Activated CD4-positive, alpha-beta T cell treated with anti-CD3 and anti-CD28 coated beads for 36 hours (primary cell): Measurements from ENCODE around the gene SLC25A42. TPM values are rescaled to one million over a fixed set of nuclear protein-coding genes. Genes with fewer than 3 reads are reported as not detected.
A peak's percentile ranks its signal among the peaks of the same experiment; 100 is the strongest.
"Not testable (repeated sequence)": the region's sequence is repeated elsewhere in the genome, so short reads cannot be mapped to it uniquely, and the experiment has no call there.

Source experiments
- ATAC-seq: fragments of 200-7000 bp; cut with Tn5 transposase; one replicate; pipeline ENCODE4 v1.10.0; 2021; ENCODE audit warnings: mild to moderate bottlenecking, moderate library complexity
- CTCF ChIA-PET: fragments of 350-600 bp; sonication (Branson Sonifier 250); formaldehyde crosslinking; loops from one replicate; lab custom pipeline; 2021; ENCODE audit warnings: antibody characterized with exemption; lab: Charles Lee
- POLR2A ChIA-PET: fragments of 350-600 bp; sonication (Branson Sonifier 250); formaldehyde crosslinking; loops from one replicate; lab custom pipeline; 2021; ENCODE audit warnings: antibody characterized with exemption, inconsistent platforms; lab: Charles Lee
- DNase-seq: peaks from one replicate; pipeline ENCODE4 v3.0.0-alpha.2; 2020
- H3K27ac Mint-ChIP-seq: one replicate; pipeline ENCODE4 v1.8.0; 2021; ENCODE audit warnings: mixed read lengths
- H3K27me3 Mint-ChIP-seq: one replicate; pipeline ENCODE4 v1.8.0; 2021; ENCODE audit warnings: mixed read lengths
- H3K36me3 Mint-ChIP-seq: one replicate; pipeline ENCODE4 v1.8.0; 2021; ENCODE audit warnings: low read depth, mixed read lengths
- H3K4me1 Mint-ChIP-seq: one replicate; pipeline ENCODE4 v1.8.0; 2021; ENCODE audit warnings: mixed read lengths
- H3K4me3 Mint-ChIP-seq: one replicate; pipeline ENCODE4 v1.8.0; 2021; ENCODE audit warnings: mild to moderate bottlenecking, moderate library complexity, mixed read lengths
- H3K9me3 Mint-ChIP-seq: one replicate; pipeline ENCODE4 v1.8.0; 2021; ENCODE audit warnings: low read depth, mixed read lengths
- intact Hi-C, 2 experiments: fragments of 100-400 bp; cut with DNase I in 1 of 2; cut with micrococcal nuclease in 1 of 2; formaldehyde crosslinking; loops; one replicate each; pipeline versions ENCODE4 v1.14.2 to v1.15.1; 2022 to 2024; cut with DNase I, micrococcal nuclease
- total RNA-seq, 2 experiments: library from RNA; stranded (reverse); gene quantifications; one replicate each; pipeline ENCODE4 v1.2.3, GENCODE V29; 2021

SLC25A42 gene
- total RNA-seq, 2 experiments from 2014 or later, result 10.4 to 10.6 TPM

GRCh38 chr19:19096641-19097627, 33.1 kb downstream of the SLC25A42 start:
- ATAC-seq, result no peak
- H3K27me3 Mint-ChIP-seq, result no peaks in the 10 kb centered on the region
- H3K27ac Mint-ChIP-seq, result no peak overlapping the region
- ChIA-PET CTCF (no interaction called here), POLR2A (no interaction called here)
- no peaks in the 10 kb centered on the region for H3K4me1 Mint-ChIP-seq
- intact Hi-C loops, result no loop called here
- H3K36me3 Mint-ChIP-seq, result peaks cover 9% of the 10 kb centered on the region
- H3K4me3 Mint-ChIP-seq, result no peak overlapping the region
- no peak for DNase-seq
- H3K9me3 Mint-ChIP-seq, result no peaks in the 10 kb centered on the region

- ATAC-seq, result no peak
- H3K9me3 Mint-ChIP-seq, result no peaks in the 10 kb centered on the region
- ChIA-PET POLR2A (no interaction called here), CTCF (interaction anchor here (1.4 kb wide), 1 partner anchor 33 kb away, joined by 4 read pairs; no protein-coding TSS in a partner anchor)
- DNase-seq, result no peak
- intact Hi-C loops, result no loop called here
- peaks cover 9% of the 10 kb centered on the region for H3K36me3 Mint-ChIP-seq
- H3K27me3 Mint-ChIP-seq, result no peaks in the 10 kb centered on the region
- no peak overlapping the region for H3K4me3 Mint-ChIP-seq
- H3K4me1 Mint-ChIP-seq, result no peaks in the 10 kb centered on the region
- H3K27ac Mint-ChIP-seq, result no peak overlapping the region
Observed at GRCh38 chr19:19098084-19098702, 34.4 kb downstream of the SLC25A42 start.

- H3K27me3 Mint-ChIP-seq, result no peaks in the 10 kb centered on the region
Observed at GRCh38 chr19:19098703-19099632, 35.2 kb downstream of the SLC25A42 start.

DNA sequence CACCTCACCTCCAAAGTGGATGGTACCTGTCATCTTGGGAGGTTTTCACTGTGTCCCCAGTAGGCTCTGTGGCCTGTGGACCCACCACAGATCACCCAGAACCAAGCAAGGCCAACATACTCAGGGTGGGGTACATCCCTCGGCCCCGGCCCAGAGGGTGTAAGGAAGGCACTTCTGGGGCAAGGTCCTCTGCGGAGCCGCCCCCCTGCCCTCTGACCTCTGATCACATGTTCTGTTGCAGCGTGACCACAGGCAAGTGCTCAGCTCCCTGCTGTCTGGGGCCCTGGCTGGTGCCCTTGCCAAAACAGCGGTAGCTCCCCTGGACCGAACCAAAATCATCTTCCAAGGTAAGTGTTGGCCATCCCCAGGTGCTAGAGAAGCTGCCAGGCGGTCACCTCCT, 37.7 kb downstream of the SLC25A42 start:
- H3K9me3 Mint-ChIP-seq, result no peaks in the 10 kb centered on the region
- POLR2A ChIA-PET, result no interaction called here
- no peak for ATAC-seq

More at GRCh38 chr19:19098703-19099632, 35.2 kb downstream of the SLC25A42 start:
- Mint-ChIP-seq H3K4me1 (no peaks in the 10 kb centered on the region), H3K27ac (no peak overlapping the region), H3K4me3 (no peak overlapping the region), H3K9me3 (no peaks in the 10 kb centered on the region), H3K36me3 (peaks cover 9% of the 10 kb centered on the region)
- no peak for DNase-seq
- intact Hi-C loops, result no loop called here
- ChIA-PET POLR2A (no interaction called here), CTCF (interaction anchor here (1.4 kb wide), 1 partner anchor 34 kb away, joined by 4 read pairs; no protein-coding TSS in a partner anchor)
- no peak for ATAC-seq

GRCh38 chr19:19102566-19102965, 38.8 kb downstream of the SLC25A42 start:
- H3K27me3 Mint-ChIP-seq, H3K27ac Mint-ChIP-seq, H3K9me3 Mint-ChIP-seq, H3K4me1 Mint-ChIP-seq, intact Hi-C loops, H3K36me3 Mint-ChIP-seq, DNase-seq, CTCF ChIA-PET, ATAC-seq, POLR2A ChIA-PET, H3K4me3 Mint-ChIP-seq: not testable (repeated sequence)

More for the DNA sequence above, 37.7 kb downstream of the SLC25A42 start:
- peaks cover 9% of the 10 kb centered on the region for H3K36me3 Mint-ChIP-seq
- no peaks in the 10 kb centered on the region for H3K4me1 Mint-ChIP-seq
- no peak overlapping the region for H3K4me3 Mint-ChIP-seq
- intact Hi-C loops, result no loop called here
- DNase-seq, result no peak
- no peaks in the 10 kb centered on the region for H3K27me3 Mint-ChIP-seq
- H3K27ac Mint-ChIP-seq, result no peak overlapping the region
- CTCF ChIA-PET, result no interaction called here

DNA sequence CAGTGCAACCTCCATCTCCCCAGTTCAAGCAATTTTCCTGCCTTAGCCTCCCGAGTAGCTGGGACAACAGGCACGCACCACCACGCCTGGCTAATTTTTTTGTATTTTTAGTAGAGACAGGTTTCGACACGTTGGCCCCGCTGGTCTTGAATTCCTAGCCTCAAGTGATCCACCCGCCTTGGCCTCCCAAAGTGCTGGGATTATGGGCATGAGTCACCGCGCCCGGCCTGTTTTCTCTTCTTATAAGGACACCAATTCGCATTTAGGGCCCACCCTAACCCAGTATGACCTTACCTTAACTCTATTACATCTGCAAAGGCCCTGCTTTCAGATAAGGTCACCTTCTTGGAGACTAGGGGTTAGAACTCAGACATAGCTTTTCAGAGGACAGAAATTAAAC, 39.4 kb downstream of the SLC25A42 start:
- intact Hi-C loops, result no loop called here
- no peaks in the 10 kb centered on the region for H3K4me1 Mint-ChIP-seq
- DNase-seq (no peak), ATAC-seq (no peak)
- POLR2A ChIA-PET, result no interaction called here
- no peak overlapping the region for H3K4me3 Mint-ChIP-seq
- H3K27me3 Mint-ChIP-seq, result no peaks in the 10 kb centered on the region
- CTCF ChIA-PET, result no interaction called here
- no peak overlapping the region for H3K27ac Mint-ChIP-seq
- peaks cover 4% of the 10 kb centered on the region for H3K36me3 Mint-ChIP-seq
- H3K9me3 Mint-ChIP-seq, result no peaks in the 10 kb centered on the region

- Mint-ChIP-seq H3K4me1 (peaks cover 2% of the 10 kb centered on the region), H3K27me3 (no peaks in the 10 kb centered on the region), H3K9me3 (no peaks in the 10 kb centered on the region), H3K27ac (no peak overlapping the region), H3K36me3 (peaks cover under 1% of the 10 kb centered on the region), H3K4me3 (no peak overlapping the region)
- peak; percentile 29 for DNase-seq
- intact Hi-C loops, result no loop called here
- POLR2A ChIA-PET, result no interaction called here
- no peak for ATAC-seq
- CTCF ChIA-PET, result interaction anchor here (1.3 kb wide), 1 partner anchor 10 kb away, joined by 3 read pairs; no protein-coding TSS in a partner anchor
Observed at GRCh38 chr19:19105365-19106055, 41.7 kb downstream of the SLC25A42 start.

GRCh38 chr19:19106056-19106551, 42.3 kb downstream of the SLC25A42 start:
- Mint-ChIP-seq H3K9me3 (no peaks in the 10 kb centered on the region), H3K27me3 (no peaks in the 10 kb centered on the region), H3K4me3 (no peak overlapping the region), H3K27ac (no peak overlapping the region), H3K4me1 (peaks cover 2% of the 10 kb centered on the region), H3K36me3 (no peaks in the 10 kb centered on the region)
- ChIA-PET POLR2A (no interaction called here), CTCF (interaction anchor here (1.3 kb wide), 1 partner anchor 10 kb away, joined by 3 read pairs; no protein-coding TSS in a partner anchor)
- DNase-seq (no peak), ATAC-seq (no peak)
- intact Hi-C loops, result no loop called here

DNA sequence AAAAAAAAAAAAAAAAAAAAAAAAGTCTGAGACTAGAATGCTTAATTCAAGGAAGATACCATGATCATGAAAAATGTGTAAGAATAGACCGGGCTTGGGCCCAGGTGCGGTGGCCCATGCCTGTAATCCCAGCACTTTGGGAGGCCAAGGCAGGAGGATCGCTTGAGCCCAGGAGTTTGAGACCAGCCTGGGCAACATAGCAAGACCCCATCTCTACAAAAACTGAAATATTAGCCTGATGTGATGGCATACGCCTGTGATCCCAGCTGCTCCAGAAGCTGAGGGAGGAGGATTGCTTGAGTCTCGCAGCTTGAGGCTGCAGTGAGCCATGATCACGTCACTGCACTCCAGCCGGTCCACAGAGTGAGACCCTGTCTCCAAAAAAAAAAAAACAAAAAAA, 43.1 kb downstream of the SLC25A42 start:
- H3K4me1 Mint-ChIP-seq, intact Hi-C loops, H3K9me3 Mint-ChIP-seq, DNase-seq, POLR2A ChIA-PET, H3K4me3 Mint-ChIP-seq, ATAC-seq, H3K27ac Mint-ChIP-seq, H3K27me3 Mint-ChIP-seq, H3K36me3 Mint-ChIP-seq: not testable (repeated sequence)
- CTCF ChIA-PET, result interaction anchor here (1.0 kb wide), 1 partner anchor 9 kb away, joined by 4 read pairs; no protein-coding TSS in a partner anchor

DNA sequence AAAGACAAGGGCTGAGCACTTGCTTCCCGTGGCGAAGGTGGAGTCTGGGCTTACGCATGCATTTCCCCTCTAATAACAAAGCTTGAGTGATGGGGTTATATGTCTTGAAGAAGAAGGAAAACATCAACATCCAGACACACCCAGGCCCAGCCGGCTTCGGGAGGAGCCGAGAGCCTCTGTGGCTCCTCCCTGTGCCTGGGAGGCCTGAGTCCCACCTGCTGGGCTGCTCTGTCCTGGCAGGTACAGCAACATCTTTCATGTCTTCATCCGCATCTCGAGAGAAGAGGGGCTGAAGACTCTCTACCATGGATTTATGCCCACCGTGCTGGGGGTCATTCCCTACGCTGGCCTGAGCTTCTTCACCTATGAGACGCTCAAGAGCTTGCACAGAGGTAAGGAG, 43.9 kb downstream of the SLC25A42 start:
- Mint-ChIP-seq H3K27ac (no peak overlapping the region), H3K4me3 (no peak overlapping the region), H3K9me3 (no peaks in the 10 kb centered on the region), H3K27me3 (no peaks in the 10 kb centered on the region), H3K4me1 (peaks cover 2% of the 10 kb centered on the region), H3K36me3 (no peaks in the 10 kb centered on the region)
- ATAC-seq (no peak), DNase-seq (no peak)
- ChIA-PET CTCF (interaction anchor here (1.0 kb wide), 1 partner anchor 8 kb away, joined by 4 read pairs; no protein-coding TSS in a partner anchor), POLR2A (no interaction called here)
- intact Hi-C loops, result no loop called here
